Measurements from ENCODE around the gene PPP1R12C. TPM values are rescaled to one million over a fixed set of nuclear protein-coding genes. Genes with fewer than 3 reads are reported as not detected.
"Not testable (repeated sequence)": the region's sequence is repeated elsewhere in the genome, so short reads cannot be mapped to it uniquely, and the experiment has no call there.

PPP1R12C gene
- total RNA-seq, 1 experiment from 2014 or later = 92.3 TPM

DNA sequence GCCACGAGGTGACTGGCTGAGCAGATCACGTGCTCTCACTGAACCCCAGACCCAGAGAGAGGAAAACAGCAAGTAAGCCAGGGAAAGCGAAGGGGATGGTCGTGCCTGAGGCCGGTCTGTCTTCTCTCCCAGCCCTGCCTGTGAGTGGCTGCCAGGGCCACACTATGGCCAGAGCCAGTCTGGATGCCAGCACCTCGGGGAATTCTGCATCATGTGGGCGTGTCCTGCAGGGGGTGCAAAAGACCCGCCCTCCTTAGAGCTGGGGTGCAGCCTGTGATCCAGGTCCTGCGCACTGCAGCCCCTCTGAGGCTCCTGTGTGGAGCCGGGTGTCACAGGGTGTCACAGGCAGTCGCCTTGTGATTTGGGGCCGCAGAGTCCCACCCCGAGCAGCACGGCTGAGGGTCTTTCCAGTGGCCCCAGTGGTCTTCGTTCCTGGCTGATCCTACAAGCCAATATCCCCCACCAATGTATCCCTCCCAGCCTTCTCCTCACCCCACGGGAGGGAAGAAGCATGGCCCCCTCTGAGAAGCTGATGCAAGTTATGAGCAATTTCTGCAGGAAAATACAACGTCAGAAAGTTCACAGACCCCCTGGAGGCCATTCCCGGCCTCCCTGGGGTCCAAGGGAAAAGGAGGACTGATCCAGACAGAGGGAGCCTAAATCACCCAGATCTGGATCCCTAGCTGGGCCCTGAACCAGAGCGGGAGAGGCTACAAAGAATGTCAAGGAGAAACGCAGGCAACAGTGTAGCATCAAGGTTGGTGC, 7.7 kb downstream of the PPP1R12C start:
- DNase-seq (ENCODE audit: low spot score) (no peak), ATAC-seq (no peak)
- no peak overlapping the region for H3K27ac Mint-ChIP-seq
- ChIA-PET CTCF (interaction anchor here (1.0 kb wide), 1 partner anchor 56 kb away, joined by 3 read pairs; the partner anchor contains the start of gene DNAAF3), POLR2A (no interaction called here)
- H3K36me3 Mint-ChIP-seq = peaks cover 12% of the 10 kb centered on the region
- H3K4me1 Mint-ChIP-seq = peaks cover 6% of the 10 kb centered on the region; the same call in 1 of the 2 replicates
- H3K27me3 Mint-ChIP-seq (ENCODE audit: low read depth) = no peaks in the 10 kb centered on the region
- no peak overlapping the region for H3K4me3 Mint-ChIP-seq
- no peaks in the 10 kb centered on the region for H3K9me3 Mint-ChIP-seq
- TF ChIP-seq, protein P1, sequence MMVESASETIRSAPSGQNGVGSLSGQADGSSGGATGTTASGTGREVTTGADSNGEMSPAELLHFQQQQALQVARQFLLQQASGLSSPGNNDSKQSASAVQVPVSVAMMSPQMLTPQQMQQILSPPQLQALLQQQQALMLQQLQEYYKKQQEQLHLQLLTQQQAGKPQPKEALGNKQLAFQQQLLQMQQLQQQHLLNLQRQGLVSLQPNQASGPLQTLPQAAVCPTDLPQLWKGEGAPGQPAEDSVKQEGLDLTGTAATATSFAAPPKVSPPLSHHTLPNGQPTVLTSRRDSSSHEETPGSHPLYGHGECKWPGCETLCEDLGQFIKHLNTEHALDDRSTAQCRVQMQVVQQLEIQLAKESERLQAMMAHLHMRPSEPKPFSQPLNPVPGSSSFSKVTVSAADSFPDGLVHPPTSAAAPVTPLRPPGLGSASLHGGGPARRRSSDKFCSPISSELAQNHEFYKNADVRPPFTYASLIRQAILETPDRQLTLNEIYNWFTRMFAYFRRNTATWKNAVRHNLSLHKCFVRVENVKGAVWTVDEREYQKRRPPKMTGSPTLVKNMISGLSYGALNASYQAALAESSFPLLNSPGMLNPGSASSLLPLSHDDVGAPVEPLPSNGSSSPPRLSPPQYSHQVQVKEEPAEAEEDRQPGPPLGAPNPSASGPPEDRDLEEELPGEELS (CRISPR knock-in tag; IDR thresholded peaks at IDR 0.05) = no peak
- TF ChIP-seq OVOL2 (CRISPR knock-in tag; IDR thresholded peaks at IDR 0.05; ENCODE audit: borderline replicate concordance) (no peak), GABPB1 (CRISPR knock-in tag; IDR thresholded peaks at IDR 0.05) (no peak), ZNF671 (CRISPR knock-in tag; IDR thresholded peaks at IDR 0.05) (no peak), ATF1 (CRISPR knock-in tag; IDR thresholded peaks at IDR 0.05) (no peak), ZNF416 (CRISPR knock-in tag; IDR thresholded peaks at IDR 0.05) (no peak), NR1H2 (CRISPR knock-in tag; IDR thresholded peaks at IDR 0.05) (no peak), ELF4 (CRISPR knock-in tag; IDR thresholded peaks at IDR 0.05; ENCODE audit: low read depth) (no peak), FOXK1 (CRISPR knock-in tag; IDR thresholded peaks at IDR 0.05) (no peak), NR2C2 (CRISPR knock-in tag; IDR thresholded peaks at IDR 0.05) (no peak), SMAD4 (CRISPR knock-in tag; IDR thresholded peaks at IDR 0.05) (no peak), SOX15 (CRISPR knock-in tag; IDR thresholded peaks at IDR 0.05) (no peak), TP53 (CRISPR knock-in tag; IDR thresholded peaks at IDR 0.05) (no peak)
- TF ChIP-seq, protein P2, sequence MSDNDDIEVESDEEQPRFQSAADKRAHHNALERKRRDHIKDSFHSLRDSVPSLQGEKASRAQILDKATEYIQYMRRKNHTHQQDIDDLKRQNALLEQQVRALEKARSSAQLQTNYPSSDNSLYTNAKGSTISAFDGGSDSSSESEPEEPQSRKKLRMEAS (CRISPR knock-in tag; IDR thresholded peaks at IDR 0.05) = no peak
- TF ChIP-seq, protein P3, sequence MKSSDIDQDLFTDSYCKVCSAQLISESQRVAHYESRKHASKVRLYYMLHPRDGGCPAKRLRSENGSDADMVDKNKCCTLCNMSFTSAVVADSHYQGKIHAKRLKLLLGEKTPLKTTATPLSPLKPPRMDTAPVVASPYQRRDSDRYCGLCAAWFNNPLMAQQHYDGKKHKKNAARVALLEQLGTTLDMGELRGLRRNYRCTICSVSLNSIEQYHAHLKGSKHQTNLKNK (CRISPR knock-in tag; IDR thresholded peaks at IDR 0.05) = no peak
- TF ChIP-seq, protein P4, sequence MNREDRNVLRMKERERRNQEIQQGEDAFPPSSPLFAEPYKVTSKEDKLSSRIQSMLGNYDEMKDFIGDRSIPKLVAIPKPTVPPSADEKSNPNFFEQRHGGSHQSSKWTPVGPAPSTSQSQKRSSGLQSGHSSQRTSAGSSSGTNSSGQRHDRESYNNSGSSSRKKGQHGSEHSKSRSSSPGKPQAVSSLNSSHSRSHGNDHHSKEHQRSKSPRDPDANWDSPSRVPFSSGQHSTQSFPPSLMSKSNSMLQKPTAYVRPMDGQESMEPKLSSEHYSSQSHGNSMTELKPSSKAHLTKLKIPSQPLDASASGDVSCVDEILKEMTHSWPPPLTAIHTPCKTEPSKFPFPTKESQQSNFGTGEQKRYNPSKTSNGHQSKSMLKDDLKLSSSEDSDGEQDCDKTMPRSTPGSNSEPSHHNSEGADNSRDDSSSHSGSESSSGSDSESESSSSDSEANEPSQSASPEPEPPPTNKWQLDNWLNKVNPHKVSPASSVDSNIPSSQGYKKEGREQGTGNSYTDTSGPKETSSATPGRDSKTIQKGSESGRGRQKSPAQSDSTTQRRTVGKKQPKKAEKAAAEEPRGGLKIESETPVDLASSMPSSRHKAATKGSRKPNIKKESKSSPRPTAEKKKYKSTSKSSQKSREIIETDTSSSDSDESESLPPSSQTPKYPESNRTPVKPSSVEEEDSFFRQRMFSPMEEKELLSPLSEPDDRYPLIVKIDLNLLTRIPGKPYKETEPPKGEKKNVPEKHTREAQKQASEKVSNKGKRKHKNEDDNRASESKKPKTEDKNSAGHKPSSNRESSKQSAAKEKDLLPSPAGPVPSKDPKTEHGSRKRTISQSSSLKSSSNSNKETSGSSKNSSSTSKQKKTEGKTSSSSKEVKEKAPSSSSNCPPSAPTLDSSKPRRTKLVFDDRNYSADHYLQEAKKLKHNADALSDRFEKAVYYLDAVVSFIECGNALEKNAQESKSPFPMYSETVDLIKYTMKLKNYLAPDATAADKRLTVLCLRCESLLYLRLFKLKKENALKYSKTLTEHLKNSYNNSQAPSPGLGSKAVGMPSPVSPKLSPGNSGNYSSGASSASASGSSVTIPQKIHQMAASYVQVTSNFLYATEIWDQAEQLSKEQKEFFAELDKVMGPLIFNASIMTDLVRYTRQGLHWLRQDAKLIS (CRISPR knock-in tag; IDR thresholded peaks at IDR 0.05; ENCODE audit: borderline replicate concordance) = no peak
- TF ChIP-seq, protein P5, sequence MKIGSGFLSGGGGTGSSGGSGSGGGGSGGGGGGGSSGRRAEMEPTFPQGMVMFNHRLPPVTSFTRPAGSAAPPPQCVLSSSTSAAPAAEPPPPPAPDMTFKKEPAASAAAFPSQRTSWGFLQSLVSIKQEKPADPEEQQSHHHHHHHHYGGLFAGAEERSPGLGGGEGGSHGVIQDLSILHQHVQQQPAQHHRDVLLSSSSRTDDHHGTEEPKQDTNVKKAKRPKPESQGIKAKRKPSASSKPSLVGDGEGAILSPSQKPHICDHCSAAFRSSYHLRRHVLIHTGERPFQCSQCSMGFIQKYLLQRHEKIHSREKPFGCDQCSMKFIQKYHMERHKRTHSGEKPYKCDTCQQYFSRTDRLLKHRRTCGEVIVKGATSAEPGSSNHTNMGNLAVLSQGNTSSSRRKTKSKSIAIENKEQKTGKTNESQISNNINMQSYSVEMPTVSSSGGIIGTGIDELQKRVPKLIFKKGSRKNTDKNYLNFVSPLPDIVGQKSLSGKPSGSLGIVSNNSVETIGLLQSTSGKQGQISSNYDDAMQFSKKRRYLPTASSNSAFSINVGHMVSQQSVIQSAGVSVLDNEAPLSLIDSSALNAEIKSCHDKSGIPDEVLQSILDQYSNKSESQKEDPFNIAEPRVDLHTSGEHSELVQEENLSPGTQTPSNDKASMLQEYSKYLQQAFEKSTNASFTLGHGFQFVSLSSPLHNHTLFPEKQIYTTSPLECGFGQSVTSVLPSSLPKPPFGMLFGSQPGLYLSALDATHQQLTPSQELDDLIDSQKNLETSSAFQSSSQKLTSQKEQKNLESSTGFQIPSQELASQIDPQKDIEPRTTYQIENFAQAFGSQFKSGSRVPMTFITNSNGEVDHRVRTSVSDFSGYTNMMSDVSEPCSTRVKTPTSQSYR (CRISPR knock-in tag; IDR thresholded peaks at IDR 0.05) = no peak

DNA sequence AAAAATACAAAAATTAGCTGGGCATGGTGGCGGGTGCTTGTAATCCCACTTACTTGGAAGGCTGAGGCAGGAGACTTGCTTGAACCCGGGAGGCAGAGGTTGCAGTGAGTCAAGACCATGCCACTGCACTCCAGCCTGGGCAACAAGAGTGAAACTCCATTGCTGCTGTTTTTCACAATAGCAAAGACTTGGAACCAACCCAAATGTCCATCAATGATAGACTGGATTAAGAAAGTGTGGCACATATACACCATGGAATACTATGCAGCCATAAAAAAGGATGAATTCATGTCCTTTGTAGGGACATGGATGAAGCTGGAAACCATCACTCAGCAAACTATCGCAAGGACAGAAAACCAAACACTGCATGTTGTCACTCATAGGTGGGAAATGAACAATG, 10.2 kb downstream of the PPP1R12C start:
- POLR2A ChIA-PET; CTCF ChIA-PET; H3K9me3 Mint-ChIP-seq; H3K27ac Mint-ChIP-seq; H3K27me3 Mint-ChIP-seq (ENCODE audit: low read depth); H3K4me1 Mint-ChIP-seq; H3K4me3 Mint-ChIP-seq; ATAC-seq; DNase-seq (ENCODE audit: low spot score): not testable (repeated sequence)
- peaks cover 26% of the 10 kb centered on the region for H3K36me3 Mint-ChIP-seq

All from WTC11 (cell line).